ENCODE results near the gene CTSF.
"Not testable (repeated sequence)": the region's sequence is repeated elsewhere in the genome, so short reads cannot be mapped to it uniquely, and the experiment has no call there.

The CTSF gene

GRCh38 chr11:66556086-66556485, 12.3 kb downstream of the CTSF start:
- Mint-ChIP-seq H3K27me3 (peaks cover 19% of the 10 kb centered on the region), H3K4me3 (no peak overlapping the region), H3K36me3 (ENCODE audit: low read depth) (no peaks in the 10 kb centered on the region), H3K27ac (no peak overlapping the region), H3K4me1 (ENCODE audit: low read depth) (peaks cover 6% of the 10 kb centered on the region), H3K9me3 (no peaks in the 10 kb centered on the region)
- DNase-seq, result no peak

DNA sequence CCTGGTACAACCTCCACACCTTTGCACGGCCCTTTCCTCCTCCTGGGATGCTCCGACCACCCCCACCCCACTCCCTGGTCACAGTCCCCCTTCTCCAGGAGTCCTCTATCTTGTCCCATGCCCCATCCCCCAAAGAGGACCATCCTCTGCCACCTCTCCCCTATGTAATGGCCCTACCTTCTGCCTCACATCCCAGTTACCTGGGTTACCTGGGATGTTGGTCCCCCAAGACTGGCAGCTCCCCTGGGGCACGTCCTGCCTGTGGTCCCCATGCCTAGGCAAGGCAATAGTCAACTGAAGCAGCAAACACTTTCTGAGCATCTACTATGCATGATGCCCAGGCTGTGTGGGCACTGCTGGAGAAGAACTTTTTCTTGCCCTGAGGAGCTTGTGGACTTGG, 13.0 kb downstream of the CTSF start:
- Mint-ChIP-seq H3K9me3 (no peaks in the 10 kb centered on the region), H3K27ac (no peak overlapping the region), H3K4me1 (ENCODE audit: low read depth) (peaks cover 6% of the 10 kb centered on the region), H3K36me3 (ENCODE audit: low read depth) (no peaks in the 10 kb centered on the region), H3K27me3 (peaks cover 19% of the 10 kb centered on the region), H3K4me3 (no peak overlapping the region)
- DNase-seq, result no peak

DNA sequence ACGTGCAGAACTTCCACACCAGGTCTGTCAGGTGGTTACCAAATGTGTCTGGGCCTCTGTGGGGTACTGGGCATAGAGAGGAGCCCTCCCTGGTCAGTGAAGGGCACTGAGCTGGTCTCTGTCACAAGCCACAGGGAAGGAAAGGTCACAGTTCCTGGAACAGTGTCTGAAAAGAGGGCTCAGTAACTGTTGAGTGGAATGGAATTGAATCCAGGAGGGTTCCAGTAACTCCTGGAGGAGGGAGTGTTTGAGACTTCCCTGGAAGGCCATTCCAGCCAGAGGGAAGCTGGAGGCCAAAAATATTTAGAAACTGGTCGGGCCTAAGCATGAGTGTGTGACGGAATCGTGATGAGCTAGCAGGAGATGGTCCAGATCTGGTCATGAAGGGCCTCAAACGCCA, 13.8 kb downstream of the CTSF start:
- Mint-ChIP-seq H3K4me3 (no peak overlapping the region), H3K9me3 (no peaks in the 10 kb centered on the region), H3K27me3 (peaks cover 19% of the 10 kb centered on the region), H3K4me1 (ENCODE audit: low read depth) (peaks cover 6% of the 10 kb centered on the region), H3K36me3 (ENCODE audit: low read depth) (no peaks in the 10 kb centered on the region), H3K27ac (no peak overlapping the region)
- DNase-seq, result no peak

DNA sequence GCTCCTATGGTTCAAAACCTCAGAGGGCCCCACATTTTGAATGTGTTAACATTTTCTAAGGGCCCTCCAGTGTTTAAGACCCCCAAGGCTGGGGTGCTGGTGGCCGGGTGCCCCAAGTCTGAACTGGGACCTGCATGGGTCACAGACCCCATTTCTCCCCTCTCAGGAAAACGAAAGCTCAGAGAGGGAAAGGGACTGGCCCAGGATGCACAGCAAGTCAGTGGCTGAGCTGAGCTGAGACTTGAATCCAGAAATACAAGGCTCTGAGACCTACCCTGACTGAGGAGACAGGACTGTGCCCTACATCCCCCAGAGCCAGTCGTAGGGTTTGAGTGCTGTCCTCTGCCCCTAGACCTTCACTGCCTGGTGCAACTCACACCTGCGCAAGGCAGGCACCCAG, 17.5 kb downstream of the CTSF start:
- H3K9me3 Mint-ChIP-seq, result no peaks in the 10 kb centered on the region
- no peak overlapping the region for H3K27ac Mint-ChIP-seq
- no peak for DNase-seq
- H3K4me1 Mint-ChIP-seq (ENCODE audit: low read depth), result peaks cover 6% of the 10 kb centered on the region
- no peaks in the 10 kb centered on the region for H3K27me3 Mint-ChIP-seq
- H3K4me3 Mint-ChIP-seq, result no peak overlapping the region
- H3K36me3 Mint-ChIP-seq (ENCODE audit: low read depth), result no peaks in the 10 kb centered on the region

DNA sequence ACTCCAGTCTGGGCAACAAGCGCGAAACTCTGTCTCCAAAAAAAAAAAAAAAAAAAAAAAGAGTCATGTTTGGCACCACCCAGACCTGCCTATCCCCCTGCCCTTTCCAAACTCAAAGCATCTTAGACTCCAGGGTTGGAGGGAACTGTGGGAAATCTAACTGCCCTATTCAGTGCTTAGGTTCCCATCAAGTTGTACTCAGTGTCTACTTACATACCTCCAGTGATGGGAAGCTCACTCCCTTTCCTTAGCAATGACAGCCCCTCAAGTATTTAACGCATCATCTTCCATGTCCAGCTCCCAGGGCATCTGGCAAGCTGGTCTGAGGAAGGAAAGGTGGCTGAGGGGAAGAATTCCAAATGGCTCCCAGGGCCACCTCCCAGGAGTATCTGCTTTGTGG, 18.7 kb downstream of the CTSF start:
- Mint-ChIP-seq H3K27me3 (no peaks in the 10 kb centered on the region), H3K4me3 (no peak overlapping the region), H3K4me1 (ENCODE audit: low read depth) (peaks cover 10% of the 10 kb centered on the region), H3K9me3 (no peaks in the 10 kb centered on the region), H3K36me3 (ENCODE audit: low read depth) (peaks cover 4% of the 10 kb centered on the region), H3K27ac (no peak overlapping the region)
- no peak for DNase-seq

DNA sequence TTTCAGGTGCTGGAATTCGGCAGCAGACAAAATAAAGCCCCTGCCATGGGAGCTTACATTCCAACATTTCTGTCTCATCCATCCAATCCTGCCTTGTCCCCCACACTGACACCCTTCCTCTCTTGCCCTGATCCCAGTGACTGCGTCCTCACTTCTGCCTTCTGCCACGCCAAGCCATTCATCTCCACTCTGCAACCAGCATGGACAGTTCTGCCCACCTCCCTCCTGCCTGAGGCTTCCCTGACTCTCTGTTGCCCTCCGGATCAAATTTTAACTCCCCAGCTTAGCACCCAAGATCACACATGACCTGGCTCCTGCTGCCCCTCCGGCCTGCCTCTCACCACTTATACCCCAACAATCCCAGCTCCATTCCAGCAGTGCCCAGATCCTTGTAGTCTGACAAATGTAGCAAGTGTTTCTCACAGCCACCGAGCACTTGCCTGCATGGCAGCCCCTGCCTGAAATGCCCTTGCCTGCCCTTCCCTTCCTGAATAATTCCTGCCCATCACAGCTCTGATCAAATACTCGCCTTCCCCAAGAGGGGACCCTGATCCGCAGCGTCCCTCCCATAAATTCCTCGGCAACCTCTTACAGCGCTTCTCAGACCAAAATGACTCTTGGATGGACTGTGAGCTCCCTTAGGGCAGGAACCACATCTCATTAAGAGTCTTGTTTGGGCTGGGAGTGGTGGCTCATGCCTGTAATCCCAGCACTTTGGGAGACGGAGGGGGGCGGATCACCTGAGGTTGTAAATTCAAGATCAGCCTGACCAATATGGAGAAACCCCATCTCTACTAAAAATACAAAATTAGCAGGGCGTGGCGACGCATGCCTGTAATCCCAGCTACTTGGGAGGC, 19.4 kb downstream of the CTSF start:
- Mint-ChIP-seq H3K4me1 (ENCODE audit: low read depth) (peaks cover 15% of the 10 kb centered on the region), H3K9me3 (no peaks in the 10 kb centered on the region), H3K36me3 (ENCODE audit: low read depth) (peaks cover 4% of the 10 kb centered on the region), H3K4me3 (no peak overlapping the region), H3K27me3 (no peaks in the 10 kb centered on the region), H3K27ac (no peak overlapping the region)
- DNase-seq, result no peak

DNA sequence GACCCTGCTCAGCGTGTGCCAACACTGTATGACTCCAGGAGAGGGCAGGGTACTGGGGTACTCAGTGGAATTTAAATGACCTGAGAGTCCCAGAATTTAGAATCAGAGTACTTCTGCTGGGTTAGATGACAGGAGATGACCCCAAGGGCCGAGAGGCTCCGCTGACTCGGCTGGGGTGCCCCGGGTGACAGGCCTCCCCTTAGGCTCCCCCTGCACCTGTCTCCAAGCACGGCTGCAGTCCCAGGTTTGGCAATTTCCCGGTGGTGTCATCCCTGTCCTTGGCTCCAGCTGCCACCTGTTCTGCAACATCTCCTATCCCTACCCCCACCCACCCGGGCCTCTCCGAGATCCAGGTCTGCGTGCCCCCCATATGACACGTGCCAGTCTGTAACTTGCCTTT, 20.4 kb downstream of the CTSF start:
- Mint-ChIP-seq H3K36me3 (ENCODE audit: low read depth) (peaks cover 9% of the 10 kb centered on the region), H3K4me3 (no peak overlapping the region), H3K4me1 (ENCODE audit: low read depth) (peaks cover 24% of the 10 kb centered on the region), H3K27ac (no peak overlapping the region), H3K27me3 (no peaks in the 10 kb centered on the region), H3K9me3 (no peaks in the 10 kb centered on the region)
- DNase-seq, result no peak

- Mint-ChIP-seq H3K27me3 (no peaks in the 10 kb centered on the region), H3K27ac (no peak overlapping the region), H3K36me3 (ENCODE audit: low read depth) (peaks cover 12% of the 10 kb centered on the region), H3K9me3 (no peaks in the 10 kb centered on the region), H3K4me1 (ENCODE audit: low read depth) (peaks cover 27% of the 10 kb centered on the region), H3K4me3 (no peak overlapping the region)
- DNase-seq, result no peak
Observed at GRCh38 chr11:66547662-66548009, 20.8 kb downstream of the CTSF start.

GRCh38 chr11:66546966-66547661, 21.3 kb downstream of the CTSF start:
- no peak for DNase-seq
- Mint-ChIP-seq H3K27ac (peak overlapping the region; percentile 44), H3K4me3 (peak overlapping the region; percentile 86), H3K9me3 (no peaks in the 10 kb centered on the region), H3K27me3 (no peaks in the 10 kb centered on the region), H3K36me3 (ENCODE audit: low read depth) (peaks cover 17% of the 10 kb centered on the region), H3K4me1 (ENCODE audit: low read depth) (peaks cover 30% of the 10 kb centered on the region)

GRCh38 chr11:66546368-66546965, 21.9 kb downstream of the CTSF start, which contains the start of gene ACTN3:
Gene ACTN3, plus strand, starts transcription at chr11:66546903. Its CDS starts 35 bp downstream, at chr11:66546938.
- Mint-ChIP-seq H3K36me3 (ENCODE audit: low read depth) (peaks cover 23% of the 10 kb centered on the region), H3K4me1 (ENCODE audit: low read depth) (peaks cover 30% of the 10 kb centered on the region), H3K9me3 (no peaks in the 10 kb centered on the region), H3K27ac (peak within 1 kb of the TSS; percentile 74), H3K27me3 (no peaks in the 10 kb centered on the region), H3K4me3 (peak within 1 kb of the TSS; percentile 86)
- DNase-seq, result no peak

DNA sequence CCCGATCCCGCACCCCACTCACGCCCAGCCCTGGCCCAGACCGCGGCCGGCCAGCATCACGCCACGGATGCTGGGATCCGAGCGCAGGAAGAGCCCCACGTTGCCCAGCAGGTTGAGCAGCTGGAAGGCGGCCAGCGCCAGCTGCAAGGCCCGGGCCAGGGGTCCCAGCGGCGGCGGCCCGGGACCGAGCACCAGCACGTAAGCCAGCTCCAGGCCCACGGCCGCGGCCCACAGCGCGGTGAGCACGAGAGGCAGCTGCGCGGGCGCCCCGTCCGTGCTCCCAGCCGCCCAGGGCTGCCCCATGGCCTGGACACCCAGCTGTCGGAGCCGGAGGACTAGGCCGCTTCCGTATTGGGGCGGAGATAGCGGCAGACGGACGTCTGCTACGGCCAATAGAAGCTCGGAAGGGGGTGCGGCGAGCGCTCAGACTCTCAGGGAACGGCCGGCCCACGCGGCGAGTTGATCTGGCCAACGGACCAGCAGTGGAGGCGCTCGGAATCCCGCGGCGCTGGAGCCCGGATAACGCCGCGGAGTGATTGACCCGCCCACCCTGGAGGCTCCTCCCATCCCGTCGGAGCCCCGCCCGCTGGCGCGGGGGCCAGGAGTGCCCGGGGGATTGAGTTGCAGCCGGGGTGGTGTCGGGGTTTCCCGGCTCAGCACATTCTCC, 22.6 kb downstream of the CTSF start, which contains the start of gene ZDHHC24:
Gene ZDHHC24 (minus strand): TSS at position 348 of the 667 bp plus-strand sequence. CDS start 45 bp downstream, at position 303.
- Mint-ChIP-seq H3K4me3 (peak within 1 kb of the TSS; percentile 86), H3K36me3 (ENCODE audit: low read depth) (peaks cover 29% of the 10 kb centered on the region), H3K4me1 (ENCODE audit: low read depth) (peaks cover 30% of the 10 kb centered on the region), H3K27ac (peak within 1 kb of the TSS; percentile 88), H3K27me3 (no peaks in the 10 kb centered on the region), H3K9me3 (no peaks in the 10 kb centered on the region)
- peak; percentile 94 for DNase-seq

DNA sequence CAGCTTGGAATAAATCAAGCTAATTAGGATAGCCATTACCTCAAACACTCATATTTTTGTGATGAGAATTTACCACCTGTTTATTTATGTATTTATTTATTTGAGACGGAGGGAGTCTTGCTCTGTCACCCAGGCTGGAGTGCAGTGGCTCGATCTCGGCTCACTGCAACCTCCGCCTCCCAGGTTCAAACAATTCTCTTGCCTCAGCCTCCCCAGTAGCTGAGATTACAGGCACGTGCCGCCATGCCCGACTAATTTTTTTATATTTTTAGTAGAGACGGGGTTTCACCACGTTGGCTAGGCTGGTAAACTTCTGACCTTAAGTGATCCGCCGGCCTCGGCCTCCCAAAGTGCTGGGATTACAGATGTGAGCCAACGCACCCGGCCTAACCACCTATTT, 23.5 kb downstream of the CTSF start:
- H3K27ac Mint-ChIP-seq, result peak overlapping the region; percentile 88
- not testable (repeated sequence) for H3K9me3 Mint-ChIP-seq, H3K27me3 Mint-ChIP-seq, DNase-seq
- H3K4me3 Mint-ChIP-seq, result peak overlapping the region; percentile 86
- peaks cover 34% of the 10 kb centered on the region for H3K36me3 Mint-ChIP-seq (ENCODE audit: low read depth)
- H3K4me1 Mint-ChIP-seq (ENCODE audit: low read depth), result peaks cover 30% of the 10 kb centered on the region

GRCh38 chr11:66543263-66544107, 24.9 kb downstream of the CTSF start:
- DNase-seq, result peak; percentile 66

DNA sequence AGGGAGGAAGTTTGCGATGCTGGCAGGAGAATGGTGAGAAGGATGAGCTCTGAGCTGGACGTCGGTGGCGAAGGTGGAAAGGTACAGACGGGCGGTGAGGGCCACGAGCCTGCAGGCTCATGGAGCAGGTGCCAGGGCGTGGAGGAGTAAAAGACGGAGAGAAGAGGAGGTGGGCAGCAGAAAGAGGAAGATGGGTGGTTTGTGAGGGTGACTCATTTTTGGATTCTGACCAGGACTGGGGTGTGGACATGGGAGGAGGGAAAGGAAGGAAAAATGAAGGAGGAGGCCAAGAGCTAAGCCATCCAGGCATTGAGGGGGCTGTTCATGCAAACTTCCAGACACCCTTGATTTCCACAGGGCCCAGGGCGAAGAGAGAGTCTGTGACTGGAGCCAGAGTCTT, 26.0 kb downstream of the CTSF start:
- no peaks in the 10 kb centered on the region for H3K27me3 Mint-ChIP-seq
- peaks cover 45% of the 10 kb centered on the region for H3K36me3 Mint-ChIP-seq (ENCODE audit: low read depth)
- peaks cover 30% of the 10 kb centered on the region for H3K4me1 Mint-ChIP-seq (ENCODE audit: low read depth)
- no peaks in the 10 kb centered on the region for H3K9me3 Mint-ChIP-seq
- DNase-seq, result no peak
- peak overlapping the region; percentile 56 for H3K27ac Mint-ChIP-seq
- no peak overlapping the region for H3K4me3 Mint-ChIP-seq

More at GRCh38 chr11:66543263-66544107, 24.9 kb downstream of the CTSF start:
- Mint-ChIP-seq H3K9me3 (no peaks in the 10 kb centered on the region), H3K27me3 (no peaks in the 10 kb centered on the region), H3K36me3 (ENCODE audit: low read depth) (peaks cover 41% of the 10 kb centered on the region), H3K4me1 (ENCODE audit: low read depth) (peaks cover 30% of the 10 kb centered on the region), H3K4me3 (peak overlapping the region; percentile 70), H3K27ac (peak overlapping the region; percentile 56)
